HG03095 (cell line): ENCODE data around the gene BAIAP3.
A peak's percentile ranks its signal among the peaks of the same experiment; 100 is the strongest.

Experiments used
- ATAC-seq: cut with Tn5 transposase; IDR thresholded peaks from one replicate; pipeline ENCODE4 v1.9.1; 2021; ENCODE audit warnings: moderate library complexity; ENCODE audit not compliant: unreplicated experiment

Gene BAIAP3

GRCh38 chr16:1299868-1300203 lies 33.6 kb upstream of the BAIAP3 start:
- no peak for ATAC-seq

GRCh38 chr16:1300664-1301476 lies 32.6 kb upstream of the BAIAP3 start:
- ATAC-seq, result no peak

GRCh38 chr16:1301562-1301961 lies 31.9 kb upstream of the BAIAP3 start:
- no peak for ATAC-seq

- no peak for ATAC-seq
Observed at GRCh38 chr16:1305823-1306222, 27.6 kb upstream of the BAIAP3 start.

GRCh38 chr16:1306334-1306733 lies 27.1 kb upstream of the BAIAP3 start:
- ATAC-seq, result no peak

- ATAC-seq, result peak; percentile 5
Observed at GRCh38 chr16:1308036-1308976, 25.1 kb upstream of the BAIAP3 start.

- ATAC-seq, result peak; percentile 39
Observed at GRCh38 chr16:1308977-1309885, 24.2 kb upstream of the BAIAP3 start, which contains the start of gene UBE2I. Gene UBE2I, plus strand, starts transcription at chr16:1309636. Its CDS starts 4,395 bp downstream, at chr16:1314031.

GRCh38 chr16:1309888-1310831 lies 23.3 kb upstream of the BAIAP3 start:
- ATAC-seq, result peak; percentile 10

GRCh38 chr16:1310832-1311200 lies 22.6 kb upstream of the BAIAP3 start:
- ATAC-seq, result no peak

- no peak for ATAC-seq
Observed at GRCh38 chr16:1311212-1311737, 22.2 kb upstream of the BAIAP3 start.

GRCh38 chr16:1311738-1312466 lies 21.5 kb upstream of the BAIAP3 start:
- no peak for ATAC-seq

- ATAC-seq, result no peak
Observed at GRCh38 chr16:1312467-1312816, 21.0 kb upstream of the BAIAP3 start.

GRCh38 chr16:1312903-1313302 lies 20.5 kb upstream of the BAIAP3 start:
- ATAC-seq, result no peak

GRCh38 chr16:1313721-1314369 lies 19.6 kb upstream of the BAIAP3 start:
- ATAC-seq, result no peak

GRCh38 chr16:1314399-1315068 lies 18.9 kb upstream of the BAIAP3 start:
- ATAC-seq, result no peak

GRCh38 chr16:1315081-1316032 lies 18.1 kb upstream of the BAIAP3 start:
- ATAC-seq, result no peak

GRCh38 chr16:1316033-1316405 lies 17.4 kb upstream of the BAIAP3 start:
- no peak for ATAC-seq
